GM21717 (cell line): ENCODE measurements around the gene TEX51.

ENCODE experiments used
- ATAC-seq: cut with Tn5 transposase; IDR thresholded peaks from one replicate; pipeline ENCODE4 v1.9.1; 2021; ENCODE audit warnings: mild to moderate bottlenecking, moderate library complexity; ENCODE audit not compliant: unreplicated experiment

Gene TEX51

GRCh38 chr2:126911111-126911796 lies 12.6 kb downstream of the TEX51 start:
- no peak for ATAC-seq

- ATAC-seq = no peak
Measured at GRCh38 chr2:126912201-126912600, 13.5 kb downstream of the TEX51 start.

- ATAC-seq = no peak
Measured at GRCh38 chr2:126913329-126913728, 14.6 kb downstream of the TEX51 start.

- no peak for ATAC-seq
Measured at GRCh38 chr2:126913881-126914615, 15.4 kb downstream of the TEX51 start.

GRCh38 chr2:126914811-126915500 lies 16.3 kb downstream of the TEX51 start:
- ATAC-seq = no peak

GRCh38 chr2:126915903-126916302 lies 17.2 kb downstream of the TEX51 start:
- no peak for ATAC-seq

GRCh38 chr2:126916744-126917143 lies 18.1 kb downstream of the TEX51 start:
- no peak for ATAC-seq

GRCh38 chr2:126921066-126921465 lies 22.4 kb downstream of the TEX51 start:
- no peak for ATAC-seq

- no peak for ATAC-seq
Measured at GRCh38 chr2:126930970-126931590, 32.4 kb downstream of the TEX51 start.

GRCh38 chr2:126932529-126932928 lies 33.8 kb downstream of the TEX51 start:
- no peak for ATAC-seq

- no peak for ATAC-seq
Measured at GRCh38 chr2:126932966-126933710, 34.4 kb downstream of the TEX51 start.

GRCh38 chr2:126933711-126934091 lies 35.0 kb downstream of the TEX51 start:
- ATAC-seq = no peak

GRCh38 chr2:126934809-126935208 lies 36.1 kb downstream of the TEX51 start:
- no peak for ATAC-seq

GRCh38 chr2:126935774-126936173 lies 37.1 kb downstream of the TEX51 start:
- no peak for ATAC-seq

- no peak for ATAC-seq
Measured at GRCh38 chr2:126936219-126936723, 37.6 kb downstream of the TEX51 start.

GRCh38 chr2:126940331-126940730 lies 41.6 kb downstream of the TEX51 start:
- no peak for ATAC-seq

GRCh38 chr2:126942427-126943203 lies 43.9 kb downstream of the TEX51 start:
- no peak for ATAC-seq

GRCh38 chr2:126943612-126944348 lies 45.1 kb downstream of the TEX51 start:
- no peak for ATAC-seq

- no peak for ATAC-seq
Measured at GRCh38 chr2:126945118-126945517, 46.4 kb downstream of the TEX51 start.
